ENCODE measurements around the gene ACAN. TPM values are rescaled to one million over a fixed set of nuclear protein-coding genes. Genes with fewer than 3 reads are reported as not detected.

ACAN gene
- total and polyA plus RNA-seq, 9 of the 15 experiments (the other 6 are each of a cell fraction or from before 2014, with no cell fraction given) = not detected

GRCh38 chr15:88792342-88793282, 10.6 kb upstream of the ACAN start:
- Histone ChIP-seq H3K9me1 (ENCODE audit: control insufficient read depth, insufficient read depth, low read length) (no peaks in the 10 kb centered on the region), H3K79me2 (ENCODE audit: control insufficient read depth, insufficient read depth, low read length) (no peaks in the 10 kb centered on the region), H4K20me1 (replicated peaks; ENCODE audit: control insufficient read depth, insufficient read depth, low read length) (peaks cover 4% of the 10 kb centered on the region; the same call in 1 of the 2 replicates), H3K27ac (ENCODE audit: extremely low read depth, low read depth, low read length) (no peak overlapping the region), H3K4me3 (no peak overlapping the region), H3K4me2 (ENCODE audit: insufficient read depth, low read length) (no peak overlapping the region), H3K27me3 (ENCODE audit: control insufficient read depth in 2 of 2, insufficient read depth in 2 of 2, low read length in 2 of 2) (peaks cover 31 to 56% of the 10 kb centered on the region in 2 experiments), H3K4me1 (replicated peaks in 1 of 2; ENCODE audit: control insufficient read depth in 2 of 2, insufficient read depth in 2 of 2, low read length in 2 of 2) (no peaks in the 10 kb centered on the region), H2AFZ (ENCODE audit: low read depth, low read length) (no peak overlapping the region), H3K9me3 (replicated peaks; ENCODE audit: control insufficient read depth, insufficient read depth, low read depth, low read length) (no peaks in the 10 kb centered on the region), H3K36me3 (ENCODE audit: control insufficient read depth, insufficient read depth, low read length) (no peaks in the 10 kb centered on the region), H3K9ac (ENCODE audit: insufficient read depth in 1 of 2, low read depth in 2 of 2, low read length in 2 of 2) (no peak overlapping the region)
- WGBS (ENCODE audit: insufficient coverage, low coverage, missing lambda C conversion rate) = 1% methylated on average over 22 of the region's 22 CpGs
- TF ChIP-seq HNRNPUL1 (IDR thresholded peaks at IDR 0.05; ENCODE audit: low read length) = no peak
- TF ChIP-seq KLF1 (tag; IDR thresholded peaks at IDR 0.05) = no peak
- no peak for TF ChIP-seq DACH1 (IDR thresholded peaks at IDR 0.05; ENCODE audit: partially characterized antibody)
- TF ChIP-seq KDM5B (IDR thresholded peaks at IDR 0.05; ENCODE audit: insufficient replicate concordance, low read depth, low read length) = no peak
- TF ChIP-seq ZNF830 (CRISPR knock-in tag; IDR thresholded peaks at IDR 0.05) = no peak
- TF ChIP-seq ILK (tag; IDR thresholded peaks at IDR 0.05; ENCODE audit: borderline replicate concordance, low read depth) = no peak
- no peak for TF ChIP-seq SIN3B (IDR thresholded peaks at IDR 0.05; ENCODE audit: low read depth)
- no peak for TF ChIP-seq SP1 (CRISPR knock-in tag; IDR thresholded peaks at IDR 0.05)
- no peak for TF ChIP-seq KAT2B (IDR thresholded peaks at IDR 0.05; ENCODE audit: low read depth, low read length)
- no peak for TF ChIP-seq TCFL5 (CRISPR knock-in tag; conservative IDR thresholded peaks at IDR 0.05)
- TF ChIP-seq ZNF551 (CRISPR knock-in tag; IDR thresholded peaks at IDR 0.05) = no peak
- no peak for TF ChIP-seq CEBPB (tag; IDR thresholded peaks at IDR 0.05)
- no peak for TF ChIP-seq CHCHD3 (CRISPR knock-in tag; IDR thresholded peaks at IDR 0.05)
- TF ChIP-seq TEAD2 (tag; IDR thresholded peaks at IDR 0.05) = no peak
- TF ChIP-seq FOXA3 (CRISPR knock-in tag; conservative IDR thresholded peaks at IDR 0.05 in 1 of 2, IDR thresholded peaks at IDR 0.05 in 1 of 2) = no peak
- TF ChIP-seq CHD4 (IDR thresholded peaks at IDR 0.05; ENCODE audit: insufficient read depth, insufficient replicate concordance, low read depth, low read length, poor library complexity, severe bottlenecking) = no peak
- DNase-seq (ENCODE audit: extremely low read depth in 1 of 4, low spot score in 3 of 4) (no peak), FAIRE-seq (no peak), ATAC-seq (no peak)
- ChIA-PET POLR2A (no interaction called here), CTCF (ENCODE audit: low intra/inter-chr PET ratio) (no interaction called here)
- in situ Hi-C loops (cut with MboI) (no loop called here), intact Hi-C loops (cut with micrococcal nuclease) (no loop called here)
- no TSS peak for BruUV-seq (replicated peaks)

All from K562 (cell line).